ENCODE results near the gene ZNF212. TPM values are rescaled to one million over a fixed set of nuclear protein-coding genes. Genes with fewer than 3 reads are reported as not detected.

The ZNF212 gene
- total RNA-seq, 1 donor from 2014 or later: 12.8 TPM

Other genes with a start within 250 kb of the ZNF212 start
- gene PDIA4, start 211.1 kb upstream of the ZNF212 start, total RNA-seq (ENCODE audit: unreplicated experiment): 266 TPM
- gene ZNF786, start 148.9 kb upstream of the ZNF212 start, total RNA-seq (ENCODE audit: unreplicated experiment): 19.0 TPM
- 6.2 TPM for gene ZNF425, start 113.3 kb upstream of the ZNF212 start, total RNA-seq (ENCODE audit: unreplicated experiment)
- 14.9 TPM for gene ZNF398, start 92.2 kb upstream of the ZNF212 start, total RNA-seq (ENCODE audit: unreplicated experiment)
- gene ZNF282, start 44.1 kb upstream of the ZNF212 start, total RNA-seq (ENCODE audit: unreplicated experiment): 40.0 TPM
- gene ZNF783, start 22.5 kb downstream of the ZNF212 start, total RNA-seq (ENCODE audit: unreplicated experiment): 15.3 TPM
- gene ZNF777, start 221.4 kb downstream of the ZNF212 start, total RNA-seq (ENCODE audit: unreplicated experiment): 13.9 TPM